GM18520 (cell line): ENCODE measurements around the gene C11orf16.
"Not testable (repeated sequence)": the region's sequence is repeated elsewhere in the genome, so short reads cannot be mapped to it uniquely, and the experiment has no call there.

ENCODE experiments used
- ATAC-seq: cut with Tn5 transposase; IDR thresholded peaks from one replicate; pipeline ENCODE4 v1.9.1; 2021; ENCODE audit not compliant: unreplicated experiment

C11orf16 gene

GRCh38 chr11:8899119-8899753, 33.5 kb downstream of the C11orf16 start:
- no peak for ATAC-seq

GRCh38 chr11:8891185-8891584, 41.6 kb downstream of the C11orf16 start:
- not testable (repeated sequence) for ATAC-seq

GRCh38 chr11:8886322-8886721, 46.4 kb downstream of the C11orf16 start:
- no peak for ATAC-seq

GRCh38 chr11:8881585-8881984, 51.2 kb downstream of the C11orf16 start:
- ATAC-seq = not testable (repeated sequence)

GRCh38 chr11:8878771-8879170, 54.0 kb downstream of the C11orf16 start:
- no peak for ATAC-seq

GRCh38 chr11:8873741-8874405, 58.9 kb downstream of the C11orf16 start:
- no peak for ATAC-seq

- ATAC-seq = no peak
These were observed 60.8 kb downstream of the C11orf16 start for GRCh38 chr11:8871962-8872361.

GRCh38 chr11:8871171-8871775, 61.5 kb downstream of the C11orf16 start:
- ATAC-seq = no peak

GRCh38 chr11:8870411-8871170, 62.2 kb downstream of the C11orf16 start:
- no peak for ATAC-seq
